HG03280 (cell line): Measurements from ENCODE around the gene SPTSSB.

ENCODE experiments used
- ATAC-seq: cut with Tn5 transposase; IDR thresholded peaks from one replicate; pipeline ENCODE4 v1.9.1; 2021; ENCODE audit warnings: mild to moderate bottlenecking, moderate library complexity; ENCODE audit not compliant: unreplicated experiment

SPTSSB gene

GRCh38 chr3:161342629-161343028 is 28.7 kb downstream of the SPTSSB start:
- no peak for ATAC-seq

- ATAC-seq, result no peak
Observed at GRCh38 chr3:161339517-161340500, 31.5 kb downstream of the SPTSSB start.

GRCh38 chr3:161337311-161337710 is 34.0 kb downstream of the SPTSSB start:
- no peak for ATAC-seq

- ATAC-seq, result no peak
Observed at GRCh38 chr3:161336661-161337060, 34.7 kb downstream of the SPTSSB start.

- no peak for ATAC-seq
Observed at GRCh38 chr3:161333696-161334095, 37.6 kb downstream of the SPTSSB start.

- no peak for ATAC-seq
Observed at GRCh38 chr3:161332792-161333191, 38.5 kb downstream of the SPTSSB start.

- no peak for ATAC-seq
Observed at GRCh38 chr3:161325059-161325458, 46.3 kb downstream of the SPTSSB start.

GRCh38 chr3:161323926-161324621 is 47.2 kb downstream of the SPTSSB start:
- no peak for ATAC-seq

- no peak for ATAC-seq
Observed at GRCh38 chr3:161322781-161323568, 48.3 kb downstream of the SPTSSB start.

- ATAC-seq, result no peak
Observed at GRCh38 chr3:161320837-161321236, 50.5 kb downstream of the SPTSSB start.

- no peak for ATAC-seq
Observed at GRCh38 chr3:161319867-161320266, 51.5 kb downstream of the SPTSSB start.

- ATAC-seq, result no peak
Observed at GRCh38 chr3:161317077-161317476, 54.2 kb downstream of the SPTSSB start.

- no peak for ATAC-seq
Observed at GRCh38 chr3:161316006-161316689, 55.2 kb downstream of the SPTSSB start.

GRCh38 chr3:161314836-161315395 is 56.4 kb downstream of the SPTSSB start:
- peak; percentile 68 for ATAC-seq

GRCh38 chr3:161310649-161311423 is 60.5 kb downstream of the SPTSSB start:
- peak; percentile 56 for ATAC-seq

- ATAC-seq, result no peak
Observed at GRCh38 chr3:161305095-161305991, 66.0 kb downstream of the SPTSSB start.

- no peak for ATAC-seq
Observed at GRCh38 chr3:161296814-161297213, 74.5 kb downstream of the SPTSSB start.

- ATAC-seq, result no peak
Observed at GRCh38 chr3:161295325-161295724, 76.0 kb downstream of the SPTSSB start.
